ENCODE data around the gene STON2. TPM values are rescaled to one million over a fixed set of nuclear protein-coding genes. Genes with fewer than 3 reads are reported as not detected.

The STON2 gene
- total RNA-seq, 2 experiments from 2014 or later, result not detected

DNA sequence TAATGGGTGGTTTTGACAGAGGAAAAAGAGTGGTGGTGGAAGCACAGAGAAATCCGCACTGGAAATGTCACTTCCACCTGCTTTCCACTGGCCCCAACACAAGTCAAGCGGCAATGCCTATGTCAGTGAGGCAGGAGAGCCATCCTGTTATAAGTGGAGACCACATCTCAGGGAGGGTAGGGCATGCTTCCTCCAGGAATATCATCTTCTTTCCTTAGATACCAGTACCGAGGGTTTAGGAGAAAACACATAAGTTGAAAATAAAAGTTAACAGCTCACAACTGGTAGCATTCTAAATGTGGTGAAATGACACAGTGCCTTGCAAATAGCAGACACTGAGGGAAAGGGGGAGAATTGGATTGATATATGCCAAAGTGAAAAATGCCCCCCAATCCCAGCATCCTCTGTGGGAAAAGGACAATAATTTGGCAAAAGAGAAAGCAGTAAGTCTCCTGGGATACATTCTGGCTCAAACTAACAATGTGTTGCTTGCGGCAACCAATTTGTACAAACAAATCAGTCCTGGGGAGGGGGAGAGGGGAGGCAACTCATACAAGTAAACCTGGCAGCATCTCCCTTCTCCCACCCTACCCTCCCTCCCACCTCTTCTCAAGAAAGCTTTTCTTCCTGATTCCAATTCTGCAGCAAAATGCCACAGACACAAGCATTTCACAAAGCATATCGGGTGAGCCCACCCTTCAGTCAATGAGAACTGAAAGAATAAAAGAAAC lies 57.1 kb downstream of the STON2 start:
- no peak for ATAC-seq (ENCODE audit: poor library complexity)
- H3K4me3 Mint-ChIP-seq, result no peak overlapping the region
- no peaks in the 10 kb centered on the region for H3K36me3 ChIP-seq (ENCODE audit: insufficient read depth, low read length)
- no peak overlapping the region for H3K27ac ChIP-seq (ENCODE audit: low read depth in 1 of 2, low read length in 2 of 2)
- TF ChIP-seq CTCF (IDR thresholded peaks at IDR 0.05), result no peak
- ChIA-PET CTCF (interaction anchor here (1.1 kb wide), 1 partner anchor 9 kb away, joined by 3 read pairs; no protein-coding TSS in a partner anchor), POLR2A (no interaction called here)
- H3K9me3 ChIP-seq (ENCODE audit: control insufficient read depth in 1 of 2, insufficient read depth in 1 of 2, low read length in 2 of 2), result peaks cover 0 to 4% of the 10 kb centered on the region in 2 experiments
- no peak overlapping the region for H3K4me3 ChIP-seq (ENCODE audit: low read length)
- DNase-seq, result no peak
- no peaks in the 10 kb centered on the region for H3K4me1 Mint-ChIP-seq (ENCODE audit: low read depth)
- H3K36me3 Mint-ChIP-seq (ENCODE audit: low read depth), result no peaks in the 10 kb centered on the region
- H3K4me1 ChIP-seq (ENCODE audit: insufficient read depth, low read length), result no peaks in the 10 kb centered on the region
- intact Hi-C loops (cut with DNase I, micrococcal nuclease), result no loop called here
- no peaks in the 10 kb centered on the region for H3K27me3 ChIP-seq (ENCODE audit: control insufficient read depth in 1 of 2, insufficient read depth in 2 of 2, low read length in 2 of 2)
- H3K9me3 Mint-ChIP-seq, result no peaks in the 10 kb centered on the region
- H3K27me3 Mint-ChIP-seq, result peaks cover 22% of the 10 kb centered on the region
- no peak overlapping the region for H3K27ac Mint-ChIP-seq

GRCh38 chr14:81341781-81342180 lies 58.3 kb downstream of the STON2 start:
- Mint-ChIP-seq H3K9me3 (no peaks in the 10 kb centered on the region), H3K27me3 (peaks cover 27% of the 10 kb centered on the region), H3K4me3 (no peak overlapping the region), H3K4me1 (ENCODE audit: low read depth) (no peaks in the 10 kb centered on the region), H3K36me3 (ENCODE audit: low read depth) (no peaks in the 10 kb centered on the region), H3K27ac (no peak overlapping the region)
- no peak for TF ChIP-seq CTCF (IDR thresholded peaks at IDR 0.05)
- POLR2A ChIA-PET, result no interaction called here
- DNase-seq (no peak), ATAC-seq (ENCODE audit: poor library complexity) (no peak)
- Histone ChIP-seq H3K36me3 (ENCODE audit: insufficient read depth, low read length) (no peaks in the 10 kb centered on the region), H3K4me3 (ENCODE audit: low read length) (no peak overlapping the region), H3K27ac (ENCODE audit: low read depth in 1 of 2, low read length in 2 of 2) (no peak overlapping the region), H3K27me3 (ENCODE audit: control insufficient read depth in 1 of 2, insufficient read depth in 2 of 2, low read length in 2 of 2) (no peaks in the 10 kb centered on the region), H3K9me3 (ENCODE audit: control insufficient read depth in 1 of 2, insufficient read depth in 1 of 2, low read length in 2 of 2) (peaks cover 0 to 4% of the 10 kb centered on the region in 2 experiments), H3K4me1 (ENCODE audit: insufficient read depth, low read length) (no peaks in the 10 kb centered on the region)
- intact Hi-C loops (cut with DNase I, micrococcal nuclease), result no loop called here
- CTCF ChIA-PET, result no interaction called here

GRCh38 chr14:81341370-81341769 lies 58.8 kb downstream of the STON2 start:
- Histone ChIP-seq H3K4me1 (ENCODE audit: insufficient read depth, low read length) (no peaks in the 10 kb centered on the region), H3K36me3 (ENCODE audit: insufficient read depth, low read length) (no peaks in the 10 kb centered on the region), H3K4me3 (ENCODE audit: low read length) (no peak overlapping the region), H3K9me3 (ENCODE audit: control insufficient read depth in 1 of 2, insufficient read depth in 1 of 2, low read length in 2 of 2) (peaks cover 0 to 4% of the 10 kb centered on the region in 2 experiments), H3K27me3 (ENCODE audit: control insufficient read depth in 1 of 2, insufficient read depth in 2 of 2, low read length in 2 of 2) (no peaks in the 10 kb centered on the region), H3K27ac (ENCODE audit: low read depth in 1 of 2, low read length in 2 of 2) (no peak overlapping the region)
- H3K27me3 Mint-ChIP-seq, result peaks cover 31% of the 10 kb centered on the region
- DNase-seq (no peak), ATAC-seq (ENCODE audit: poor library complexity) (no peak)
- no peaks in the 10 kb centered on the region for H3K9me3 Mint-ChIP-seq
- ChIA-PET CTCF (no interaction called here), POLR2A (no interaction called here)
- no peak overlapping the region for H3K27ac Mint-ChIP-seq
- no peaks in the 10 kb centered on the region for H3K4me1 Mint-ChIP-seq (ENCODE audit: low read depth)
- H3K36me3 Mint-ChIP-seq (ENCODE audit: low read depth), result no peaks in the 10 kb centered on the region
- no peak for TF ChIP-seq CTCF (IDR thresholded peaks at IDR 0.05)
- intact Hi-C loops (cut with DNase I, micrococcal nuclease), result no loop called here
- no peak overlapping the region for H3K4me3 Mint-ChIP-seq
